HepG2 (cell line): ENCODE results near the gene HEXD. TPM values are rescaled to one million over a fixed set of nuclear protein-coding genes. Genes with fewer than 3 reads are reported as not detected.
A peak's percentile ranks its signal among the peaks of the same experiment; 100 is the strongest.

Experiments used
- AGO1 ChIP-seq: fragments of 200-400 bp; formaldehyde crosslinking; IDR thresholded peaks from 2 replicates; pipeline ENCODE4 v1.6.1; 2017; ENCODE audit warnings: mild to moderate bottlenecking, low read depth, low read length, moderate library complexity; ENCODE audit not compliant: poor library complexity, severe bottlenecking
- CCAR2 ChIP-seq: fragments of 200-400 bp; formaldehyde crosslinking; optimal IDR thresholded peaks from 2 replicates; pipeline ENCODE3; 2018; ENCODE audit warnings: low read depth, mild to moderate bottlenecking, low read length, moderate library complexity
- CENPT ChIP-seq: sonication (generic); formaldehyde crosslinking; IDR thresholded peaks from 2 replicates; pipeline ENCODE4 v1.8.0; 2022; ENCODE audit warnings: low read depth, mild to moderate bottlenecking, moderate library complexity, missing genetic modification reagents
- DZIP1 ChIP-seq: sonication (generic); formaldehyde crosslinking; IDR thresholded peaks from 2 replicates; pipeline ENCODE4 v1.5.0; 2020; ENCODE audit warnings: mild to moderate bottlenecking, missing genetic modification reagents
- ERF ChIP-seq: IDR thresholded peaks from 2 replicates; pipeline ENCODE4 v1.6.1; 2018; ENCODE audit warnings: missing biosample characterization, missing genetic modification reagents
- FOSL1 ChIP-seq: sonication (generic); formaldehyde crosslinking; IDR thresholded peaks from 2 replicates; pipeline ENCODE4 v1.9.0; 2021; ENCODE audit warnings: missing genetic modification reagents, borderline replicate concordance
- HOXA9 ChIP-seq: sonication (generic); formaldehyde crosslinking; IDR thresholded peaks from 2 replicates; pipeline ENCODE4 v1.8.1; 2022; ENCODE audit warnings: missing genetic modification reagents, mild to moderate bottlenecking, moderate library complexity, borderline replicate concordance
- JUNB ChIP-seq: sonication (generic); formaldehyde crosslinking; IDR thresholded peaks from 2 replicates; pipeline ENCODE4 v1.8.0; 2022; ENCODE audit warnings: missing genetic modification reagents, mild to moderate bottlenecking, borderline replicate concordance
- KDM6A ChIP-seq: IDR thresholded peaks from 2 replicates; pipeline ENCODE4 v1.6.1; 2016; ENCODE audit warnings: low read depth
- SALL2 ChIP-seq: sonication (generic); formaldehyde crosslinking; IDR thresholded peaks from 2 replicates; pipeline ENCODE4 v1.8.1; 2023; ENCODE audit warnings: mild to moderate bottlenecking, missing genetic modification reagents, inconsistent platforms
- ZBTB39 ChIP-seq: sonication (generic); formaldehyde crosslinking; IDR thresholded peaks from 2 replicates; pipeline ENCODE4 v1.5.0; 2020; ENCODE audit warnings: missing genetic modification reagents
- ZNF234 ChIP-seq: sonication (generic); formaldehyde crosslinking; conservative IDR thresholded peaks from 2 replicates; pipeline ENCODE4 v1.5.1; 2020; ENCODE audit warnings: mild to moderate bottlenecking, missing genetic modification reagents
- ZNF574 ChIP-seq: sonication (generic); formaldehyde crosslinking; IDR thresholded peaks from 2 replicates; pipeline ENCODE4 v1.4.0; 2020; ENCODE audit warnings: missing genetic modification reagents
- polyA plus RNA-seq, 8 experiments: library from polyadenylated mRNA; depleted of rRNA in 3 of 8; stranded (reverse) in 7 of 8; unstranded in 1 of 8; fragments of >200 nt; fragmentation: Illumina TruSeq in 4 of 8; extraction: Trizol in 4 of 8; gene quantifications; 2 replicates each; pipeline versions ENCODE4 v1.2.1 to v1.2.3, GENCODE V29; 2011 to 2016; ENCODE audit warnings: low read depth in 4 of 8, missing spikeins in 1 of 8, mixed read lengths in 1 of 8; ENCODE audit not compliant: insufficient read depth in 1 of 8
- total RNA-seq, 5 experiments: library from RNA; depleted of rRNA; stranded (reverse); fragments of >200 nt; fragmentation: Illumina TruSeq; extraction: Trizol; gene quantifications; 2 replicates each; pipeline ENCODE4 v1.2.3, GENCODE V29; 2016; ENCODE audit warnings: low read depth in 1 of 5
- TF ChIP-seq, protein P1 (sequence below): fragments of 450-650 bp; IDR thresholded peaks from 2 replicates; pipeline ENCODE4 v1.6.1; 2017
- TF ChIP-seq, protein P2 (sequence below): sonication (generic); formaldehyde crosslinking; IDR thresholded peaks from 2 replicates; pipeline ENCODE4 v1.5.1; 2020; ENCODE audit warnings: mild to moderate bottlenecking, missing genetic modification reagents, moderate library complexity

The HEXD gene
- total and polyA plus RNA-seq, 2 of the 13 experiments (the other 11 are each of a cell fraction or from before 2014, with no cell fraction given): 22.3 to 41.8 TPM

DNA sequence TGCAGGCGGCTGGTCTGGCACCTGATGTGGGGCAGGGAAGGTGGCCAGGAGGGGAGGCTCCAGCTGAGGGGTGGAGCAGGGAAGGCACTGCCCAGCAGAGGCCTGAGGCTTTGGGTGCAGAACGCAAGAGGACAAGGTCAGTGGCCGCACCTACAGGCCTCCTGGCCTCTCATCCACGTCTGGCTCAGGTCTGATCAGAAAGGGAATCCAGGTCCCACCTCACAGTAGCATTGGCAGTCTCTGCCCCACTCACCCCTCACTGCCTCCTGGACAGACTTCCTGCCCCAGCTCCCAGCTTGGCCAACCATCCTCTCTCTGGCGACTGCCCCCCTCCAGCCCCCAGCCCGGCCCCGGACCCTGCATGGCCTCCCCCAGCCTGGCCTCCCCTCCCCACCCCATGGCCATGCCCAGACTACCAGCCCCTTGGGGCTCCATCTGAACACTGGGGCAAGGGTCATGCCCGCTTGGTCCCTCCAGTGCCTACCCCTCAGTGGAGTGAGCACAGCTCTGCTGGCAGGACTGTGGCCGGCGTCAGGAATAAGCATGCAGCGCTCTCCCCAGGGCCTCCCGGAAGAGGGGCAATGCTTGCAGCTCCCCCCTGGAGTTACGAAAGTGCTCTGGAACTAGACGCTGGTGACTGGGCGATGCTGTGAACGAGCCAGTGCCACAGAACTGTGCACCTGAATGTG lies 42.0 kb upstream of the HEXD start (continued):
- TF ChIP-seq JUNB (CRISPR knock-in tag) (no peak), KDM6A (0 out of 2 replicates have a peak, but pooled peaks have one; percentile 27), CCAR2 (no peak), DZIP1 (no peak), FOSL1 (CRISPR knock-in tag) (no peak), HOXA9 (CRISPR knock-in tag) (no peak), ZNF234 (CRISPR knock-in tag) (no peak), AGO1 (no peak), ZNF574 (CRISPR knock-in tag) (peak; percentile 39; the same call in 1 of the 2 replicates), SALL2 (CRISPR knock-in tag) (peak; percentile 66; the same call in 1 of the 2 replicates), ERF (CRISPR knock-in tag) (no peak), CENPT (no peak), ZBTB39 (CRISPR knock-in tag) (no peak)
- TF ChIP-seq, protein P1, sequence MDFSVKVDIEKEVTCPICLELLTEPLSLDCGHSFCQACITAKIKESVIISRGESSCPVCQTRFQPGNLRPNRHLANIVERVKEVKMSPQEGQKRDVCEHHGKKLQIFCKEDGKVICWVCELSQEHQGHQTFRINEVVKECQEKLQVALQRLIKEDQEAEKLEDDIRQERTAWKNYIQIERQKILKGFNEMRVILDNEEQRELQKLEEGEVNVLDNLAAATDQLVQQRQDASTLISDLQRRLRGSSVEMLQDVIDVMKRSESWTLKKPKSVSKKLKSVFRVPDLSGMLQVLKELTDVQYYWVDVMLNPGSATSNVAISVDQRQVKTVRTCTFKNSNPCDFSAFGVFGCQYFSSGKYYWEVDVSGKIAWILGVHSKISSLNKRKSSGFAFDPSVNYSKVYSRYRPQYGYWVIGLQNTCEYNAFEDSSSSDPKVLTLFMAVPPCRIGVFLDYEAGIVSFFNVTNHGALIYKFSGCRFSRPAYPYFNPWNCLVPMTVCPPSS: no peak
- TF ChIP-seq, protein P2, sequence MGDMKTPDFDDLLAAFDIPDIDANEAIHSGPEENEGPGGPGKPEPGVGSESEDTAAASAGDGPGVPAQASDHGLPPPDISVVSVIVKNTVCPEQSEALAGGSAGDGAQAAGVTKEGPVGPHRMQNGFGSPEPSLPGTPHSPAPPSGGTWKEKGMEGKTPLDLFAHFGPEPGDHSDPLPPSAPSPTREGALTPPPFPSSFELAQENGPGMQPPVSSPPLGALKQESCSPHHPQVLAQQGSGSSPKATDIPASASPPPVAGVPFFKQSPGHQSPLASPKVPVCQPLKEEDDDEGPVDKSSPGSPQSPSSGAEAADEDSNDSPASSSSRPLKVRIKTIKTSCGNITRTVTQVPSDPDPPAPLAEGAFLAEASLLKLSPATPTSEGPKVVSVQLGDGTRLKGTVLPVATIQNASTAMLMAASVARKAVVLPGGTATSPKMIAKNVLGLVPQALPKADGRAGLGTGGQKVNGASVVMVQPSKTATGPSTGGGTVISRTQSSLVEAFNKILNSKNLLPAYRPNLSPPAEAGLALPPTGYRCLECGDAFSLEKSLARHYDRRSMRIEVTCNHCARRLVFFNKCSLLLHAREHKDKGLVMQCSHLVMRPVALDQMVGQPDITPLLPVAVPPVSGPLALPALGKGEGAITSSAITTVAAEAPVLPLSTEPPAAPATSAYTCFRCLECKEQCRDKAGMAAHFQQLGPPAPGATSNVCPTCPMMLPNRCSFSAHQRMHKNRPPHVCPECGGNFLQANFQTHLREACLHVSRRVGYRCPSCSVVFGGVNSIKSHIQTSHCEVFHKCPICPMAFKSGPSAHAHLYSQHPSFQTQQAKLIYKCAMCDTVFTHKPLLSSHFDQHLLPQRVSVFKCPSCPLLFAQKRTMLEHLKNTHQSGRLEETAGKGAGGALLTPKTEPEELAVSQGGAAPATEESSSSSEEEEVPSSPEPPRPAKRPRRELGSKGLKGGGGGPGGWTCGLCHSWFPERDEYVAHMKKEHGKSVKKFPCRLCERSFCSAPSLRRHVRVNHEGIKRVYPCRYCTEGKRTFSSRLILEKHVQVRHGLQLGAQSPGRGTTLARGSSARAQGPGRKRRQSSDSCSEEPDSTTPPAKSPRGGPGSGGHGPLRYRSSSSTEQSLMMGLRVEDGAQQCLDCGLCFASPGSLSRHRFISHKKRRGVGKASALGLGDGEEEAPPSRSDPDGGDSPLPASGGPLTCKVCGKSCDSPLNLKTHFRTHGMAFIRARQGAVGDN (CRISPR knock-in tag): peak; percentile 77
